ENCODE results near the gene MSRB3. TPM values are rescaled to one million over a fixed set of nuclear protein-coding genes. Genes with fewer than 3 reads are reported as not detected.

The MSRB3 gene
- total and polyA plus RNA-seq, 2 of the 8 experiments (the other 6 are each of a cell fraction or from before 2014, with no cell fraction given), result 0.32 to 1.2 TPM

GRCh38 chr12:65434737-65435136 lies 156.3 kb downstream of the MSRB3 start (continued):
- TF ChIP-seq RFX5 (IDR thresholded peaks at IDR 0.05; ENCODE audit: borderline replicate concordance, low read depth, low read length) (no peak), CHD1 (IDR thresholded peaks at IDR 0.05; ENCODE audit: low read depth, low read length) (no peak), SIX5 (IDR thresholded peaks at IDR 0.05; ENCODE audit: low read depth, low read length) (no peak), ATF2 (IDR thresholded peaks at IDR 0.05; ENCODE audit: low read length) (no peak), MAX (IDR thresholded peaks at IDR 0.05) (no peak), RBBP5 (IDR thresholded peaks at IDR 0.05; ENCODE audit: borderline replicate concordance, low read depth, low read length) (no peak), EGR1 (IDR thresholded peaks at IDR 0.05; ENCODE audit: borderline replicate concordance, low read depth, low read length) (no peak), TCF12 (IDR thresholded peaks at IDR 0.05; ENCODE audit: low read depth, low read length) (no peak)
